Astrocyte of the spinal cord (primary cell): ENCODE results near the gene PGF.

ENCODE experiments used
- DNase-seq: peaks from one replicate; pipeline ENCODE4 v3.0.0; 2011; ENCODE audit warnings: low read depth, low spot score
- H3K4me3 ChIP-seq: 2 replicates; pipeline ENCODE4 v1.5.1; 2011; ENCODE audit warnings: low read depth, mild to moderate bottlenecking, low read length, moderate library complexity
- CTCF ChIP-seq: IDR thresholded peaks from 2 replicates; pipeline ENCODE4 v1.5.1; 2012; ENCODE audit warnings: low read depth, mild to moderate bottlenecking, low read length, inconsistent platforms
- in situ Hi-C: cut with HindIII; loops from 2 replicates; pipeline ENCODE4 v1.10.0; 2017; ENCODE audit warnings: low sequenced_read_pairs

PGF gene

GRCh38 chr14:74911221-74911620, 44.2 kb downstream of the PGF start:
- no peak for DNase-seq
- in situ Hi-C loops = no loop called here
- H3K4me3 ChIP-seq = no peak overlapping the region
- no peak for TF ChIP-seq CTCF

GRCh38 chr14:74910556-74910955, 44.8 kb downstream of the PGF start:
- in situ Hi-C loops = no loop called here
- TF ChIP-seq CTCF = no peak
- H3K4me3 ChIP-seq = no peak overlapping the region
- no peak for DNase-seq

DNA sequence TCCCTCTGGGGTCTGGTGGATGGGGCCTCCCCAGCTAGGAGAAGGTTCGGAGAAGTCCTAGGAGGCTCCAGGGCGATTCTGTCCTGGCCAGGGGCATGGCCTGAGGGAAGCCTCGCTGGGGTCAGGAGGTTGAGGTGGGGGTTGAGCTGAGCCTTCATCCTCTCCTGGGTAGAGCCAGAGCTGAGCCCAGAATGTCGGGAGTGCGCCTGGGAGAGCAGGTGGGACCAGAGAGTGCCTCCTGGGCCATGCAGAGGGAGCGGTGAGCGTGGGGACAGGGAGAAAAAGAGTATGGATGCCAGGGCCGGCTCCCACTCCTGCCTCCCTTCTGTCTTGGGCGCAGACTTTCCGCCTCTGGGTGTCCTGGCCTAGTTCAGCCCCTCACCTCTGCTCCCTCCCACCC, 45.5 kb downstream of the PGF start:
- in situ Hi-C loops = no loop called here
- TF ChIP-seq CTCF = no peak
- H3K4me3 ChIP-seq = no peak overlapping the region
- DNase-seq = no peak

GRCh38 chr14:74909501-74909900, 45.9 kb downstream of the PGF start:
- in situ Hi-C loops = no loop called here
- no peak overlapping the region for H3K4me3 ChIP-seq
- no peak for TF ChIP-seq CTCF
- DNase-seq = no peak

GRCh38 chr14:74908861-74909341, 46.5 kb downstream of the PGF start:
- DNase-seq = no peak
- no peak overlapping the region for H3K4me3 ChIP-seq
- in situ Hi-C loops = no loop called here
- no peak for TF ChIP-seq CTCF

- DNase-seq = no peak
- no peak for TF ChIP-seq CTCF
- H3K4me3 ChIP-seq = no peak overlapping the region
- in situ Hi-C loops = no loop called here
Measured at GRCh38 chr14:74907744-74908143, 47.7 kb downstream of the PGF start.
